Calu3 (cell line): ENCODE results near the gene DNASE1L1. TPM values are rescaled to one million over a fixed set of nuclear protein-coding genes. Genes with fewer than 3 reads are reported as not detected.

Experiments used
- BruUV-seq: library from RNA; stranded (reverse); fragments of 400-500 nt; replicated peaks from 2 replicates; lab custom pipeline; 2021; lab: Mats Ljungman, UMichigan
- CTCF ChIA-PET: fragments of 300-600 bp; sonication (Branson Sonifier 250); formaldehyde crosslinking; loops from one replicate; lab custom pipeline; 2022; ENCODE audit warnings: antibody characterized with exemption; lab: Charles Lee
- DNase-seq: peaks from one replicate; pipeline ENCODE4 v3.0.0; 2022
- H3K27ac Mint-ChIP-seq: one replicate; pipeline ENCODE4 v1.8.0; 2022; ENCODE audit warnings: mixed read lengths; ENCODE audit not compliant: unreplicated experiment
- H3K27me3 Mint-ChIP-seq: one replicate; pipeline ENCODE4 v1.8.0; 2022; ENCODE audit warnings: mixed read lengths; ENCODE audit not compliant: unreplicated experiment
- H3K36me3 Mint-ChIP-seq: one replicate; pipeline ENCODE4 v1.8.0; 2022; ENCODE audit warnings: mild to moderate bottlenecking, moderate library complexity, mixed read lengths; ENCODE audit not compliant: insufficient read depth, unreplicated experiment
- H3K4me1 Mint-ChIP-seq: one replicate; pipeline ENCODE4 v1.8.0; 2022; ENCODE audit warnings: mild to moderate bottlenecking, low read depth, mixed read lengths; ENCODE audit not compliant: unreplicated experiment
- H3K4me3 Mint-ChIP-seq: one replicate; pipeline ENCODE4 v1.8.0; 2022; ENCODE audit warnings: mild to moderate bottlenecking, low read depth, moderate library complexity, mixed read lengths; ENCODE audit not compliant: unreplicated experiment
- H3K9me3 Mint-ChIP-seq: one replicate; pipeline ENCODE4 v1.8.0; 2022; ENCODE audit warnings: low read depth, mixed read lengths; ENCODE audit not compliant: unreplicated experiment
- CTCF ChIP-seq: fragments of 200-600 bp; IDR thresholded peaks from one replicate; pipeline ENCODE4 v1.8.0; 2022; ENCODE audit warnings: antibody characterized with exemption; ENCODE audit not compliant: unreplicated experiment
- intact Hi-C: fragments of 100-400 bp; cut with micrococcal nuclease; formaldehyde crosslinking; loops from one replicate; pipeline ENCODE4 v1.10.0; 2022; ENCODE audit not compliant: unreplicated experiment
- total RNA-seq: library from RNA; stranded (reverse); gene quantifications from 2 replicates; pipeline ENCODE4 v1.2.3, GENCODE V29; 2022

Gene DNASE1L1
- total RNA-seq, 1 experiment from 2014 or later, result 30.6 TPM

GRCh38 chrX:154445776-154446175 lies 36.7 kb upstream of the DNASE1L1 start:
- no peaks in the 10 kb centered on the region for H3K27me3 Mint-ChIP-seq
- no peaks in the 10 kb centered on the region for H3K9me3 Mint-ChIP-seq
- intact Hi-C loops, result no loop called here
- TF ChIP-seq CTCF, result no peak
- H3K27ac Mint-ChIP-seq, result no peak overlapping the region
- DNase-seq, result no peak
- BruUV-seq, result no TSS peak
- peaks cover 14% of the 10 kb centered on the region for H3K4me1 Mint-ChIP-seq
- peak overlapping the region; percentile 40 for H3K4me3 Mint-ChIP-seq
- CTCF ChIA-PET, result no interaction called here
- peaks cover 71% of the 10 kb centered on the region for H3K36me3 Mint-ChIP-seq

- no peak for TF ChIP-seq CTCF
- Mint-ChIP-seq H3K27ac (no peak overlapping the region), H3K9me3 (no peaks in the 10 kb centered on the region), H3K4me1 (peaks cover 14% of the 10 kb centered on the region), H3K36me3 (peaks cover 74% of the 10 kb centered on the region), H3K27me3 (no peaks in the 10 kb centered on the region), H3K4me3 (peak overlapping the region; percentile 78)
- CTCF ChIA-PET, result no interaction called here
- BruUV-seq, result no TSS peak
- intact Hi-C loops, result no loop called here
- DNase-seq, result no peak
Measured at GRCh38 chrX:154444755-154445246, 35.7 kb upstream of the DNASE1L1 start.

- H3K4me1 Mint-ChIP-seq, result peaks cover 14% of the 10 kb centered on the region
- H3K27me3 Mint-ChIP-seq, result no peaks in the 10 kb centered on the region
- peak; percentile 83 for DNase-seq
- BruUV-seq, result no TSS peak
- CTCF ChIA-PET, result no interaction called here
- peak within 1 kb of the TSS; percentile 78 for H3K4me3 Mint-ChIP-seq
- no peaks in the 10 kb centered on the region for H3K9me3 Mint-ChIP-seq
- peak within 1 kb of the TSS; percentile 91 for H3K27ac Mint-ChIP-seq
- H3K36me3 Mint-ChIP-seq, result peaks cover 77% of the 10 kb centered on the region
- intact Hi-C loops, result no loop called here
- no peak for TF ChIP-seq CTCF
Measured at GRCh38 chrX:154443992-154444754, 35.1 kb upstream of the DNASE1L1 start, which contains the start of gene FAM50A. Gene FAM50A (plus strand): TSS chrX:154444141. CDS start chrX:154444236, 95 bp downstream.

GRCh38 chrX:154443479-154443910 lies 34.4 kb upstream of the DNASE1L1 start:
- intact Hi-C loops, result no loop called here
- no peak for DNase-seq
- TF ChIP-seq CTCF, result no peak
- Mint-ChIP-seq H3K4me1 (peaks cover 14% of the 10 kb centered on the region), H3K4me3 (peak overlapping the region; percentile 78), H3K27me3 (no peaks in the 10 kb centered on the region), H3K36me3 (peaks cover 75% of the 10 kb centered on the region), H3K27ac (peak overlapping the region; percentile 91), H3K9me3 (no peaks in the 10 kb centered on the region)
- BruUV-seq, result no TSS peak
- CTCF ChIA-PET, result interaction anchor here (0.6 kb wide), 1 partner anchor 18 kb away, joined by 7 read pairs; no protein-coding TSS in a partner anchor
